ENCODE data around the gene C1orf198. TPM values are rescaled to one million over a fixed set of nuclear protein-coding genes. Genes with fewer than 3 reads are reported as not detected.

The C1orf198 gene
- total RNA-seq, 1 donor from 2014 or later = 55.7 TPM

Small RNA genes within 50 kb of the gene (small RNA-seq; reads per million reads assigned to genes)
- not detected for gene RN7SL837P (ENCODE audit: low replicate concordance)
- not detected for gene RNA5SP79 (ENCODE audit: low replicate concordance)

Other genes with a start within 250 kb of the C1orf198 start
- 18.3 TPM for gene COG2, start 226.0 kb downstream of the C1orf198 start, total RNA-seq
- gene AGT, start 154.4 kb downstream of the C1orf198 start, total RNA-seq = 6.0 TPM
- 0.49 TPM for gene CAPN9, start 121.1 kb downstream of the C1orf198 start, total RNA-seq
- gene TTC13, start 110.3 kb upstream of the C1orf198 start, total RNA-seq = 16.7 TPM
- 9.5 TPM for gene ARV1, start 110.6 kb upstream of the C1orf198 start, total RNA-seq
- gene FAM89A, start 171.7 kb upstream of the C1orf198 start, total RNA-seq = 14.6 TPM

All from skin of body (tissue), 2 donors.